Measurements from ENCODE around the gene RSPH3. TPM values are rescaled to one million over a fixed set of nuclear protein-coding genes. Genes with fewer than 3 reads are reported as not detected.

Gene RSPH3, protein sequence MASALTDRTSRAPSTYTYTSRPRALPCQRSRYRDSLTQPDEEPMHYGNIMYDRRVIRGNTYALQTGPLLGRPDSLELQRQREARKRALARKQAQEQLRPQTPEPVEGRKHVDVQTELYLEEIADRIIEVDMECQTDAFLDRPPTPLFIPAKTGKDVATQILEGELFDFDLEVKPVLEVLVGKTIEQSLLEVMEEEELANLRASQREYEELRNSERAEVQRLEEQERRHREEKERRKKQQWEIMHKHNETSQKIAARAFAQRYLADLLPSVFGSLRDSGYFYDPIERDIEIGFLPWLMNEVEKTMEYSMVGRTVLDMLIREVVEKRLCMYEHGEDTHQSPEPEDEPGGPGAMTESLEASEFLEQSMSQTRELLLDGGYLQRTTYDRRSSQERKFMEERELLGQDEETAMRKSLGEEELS
- 2.1 and 2.7 TPM in 2 replicates for total RNA-seq

DNA sequence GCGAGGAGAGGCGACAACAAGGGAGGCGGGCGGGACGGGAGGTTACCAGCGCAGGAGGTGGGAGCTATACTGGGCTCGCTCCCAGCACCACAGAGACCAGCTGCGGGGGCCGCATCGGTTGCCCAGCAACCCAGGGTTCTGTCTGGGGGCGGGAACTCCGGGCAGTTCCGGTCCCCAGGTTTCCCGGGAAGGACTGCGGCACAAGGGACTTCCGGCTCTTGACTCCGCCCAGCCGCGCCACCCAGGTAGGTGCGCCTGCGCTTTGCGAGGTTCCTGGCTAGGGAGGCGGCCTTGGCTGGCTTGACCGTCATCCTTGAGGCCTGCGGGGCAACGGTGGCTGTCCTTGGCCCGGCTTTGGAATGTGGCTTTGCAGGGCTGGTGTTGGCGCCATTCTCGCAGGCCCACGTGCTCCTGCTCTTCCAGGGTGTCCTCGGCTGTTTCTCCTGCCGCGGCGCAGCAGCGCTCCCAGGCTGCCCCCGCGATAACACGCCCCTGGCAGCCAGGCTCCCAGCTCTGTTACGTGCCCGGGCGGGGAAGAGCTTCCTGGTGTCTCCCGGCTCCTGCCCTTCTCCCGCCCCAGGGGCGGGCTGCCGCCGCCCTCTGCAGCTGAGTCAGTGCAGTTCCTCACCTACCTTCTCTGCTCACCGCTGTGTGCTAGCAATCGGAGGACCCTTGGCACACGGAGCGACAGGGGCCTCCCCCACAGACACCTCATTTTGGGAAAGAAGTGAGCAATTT lies at the start of gene RSPH3:
Gene RSPH3, minus strand, starts transcription at position 537 of the 738 bp plus-strand sequence. CDS start 652 bp downstream, outside the sequence.

DNA sequence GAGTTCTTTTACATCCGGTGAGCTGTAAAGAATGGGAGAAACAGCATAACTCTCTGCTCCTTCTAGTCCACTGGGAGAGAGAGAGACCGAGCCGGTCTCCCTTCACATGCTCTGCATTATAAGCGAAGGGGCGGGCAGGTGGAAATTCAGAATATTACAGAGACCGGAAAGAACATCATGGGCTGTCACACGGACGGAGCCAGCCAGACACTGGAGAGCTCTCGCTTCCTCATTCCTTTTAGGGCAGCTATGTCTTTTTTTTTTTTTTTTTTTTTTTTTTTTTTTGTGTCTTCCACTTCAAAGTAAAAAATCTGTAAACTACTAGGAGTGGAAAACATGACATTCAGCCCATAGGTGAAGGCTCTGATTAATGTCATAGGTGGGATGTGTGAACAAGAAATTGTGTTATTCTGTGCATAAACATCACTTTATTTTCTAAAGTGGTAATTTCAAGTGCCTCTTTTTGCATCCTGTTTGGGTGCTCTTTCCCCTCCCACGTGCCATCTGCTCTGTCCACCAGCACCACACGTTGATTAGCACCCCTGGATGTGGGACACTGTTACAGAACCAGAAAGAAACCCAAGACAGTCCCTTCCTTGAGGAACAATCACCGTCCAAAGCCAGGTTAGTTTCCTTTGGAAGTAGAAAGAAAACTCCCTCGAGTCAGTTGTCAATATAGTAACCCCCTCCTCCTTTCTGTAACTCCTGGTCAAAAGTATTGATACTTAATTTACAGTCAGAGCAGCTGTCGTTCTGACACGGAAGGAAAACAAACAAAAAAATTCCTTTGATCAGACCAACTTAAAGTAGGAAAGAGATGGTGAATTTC lies 45.1 kb upstream of the RSPH3 start, which contains the start of gene TAGAP:
Gene TAGAP, minus strand, starts transcription at position 93 of the 829 bp plus-strand sequence. CDS start 845 bp downstream, outside the sequence.

Other genes with a start within 250 kb of the RSPH3 start
- 76.7 and 77.4 TPM in 2 replicates for gene EZR, start 180.8 kb downstream of the RSPH3 start, total RNA-seq
- not detected in 2 replicates for gene TAGAP, start 44.8 kb upstream of the RSPH3 start, total RNA-seq
- gene FNDC1, start 169.2 kb upstream of the RSPH3 start, total RNA-seq = 0.15 and 0.17 TPM in 2 replicates

Measured in bronchus fibroblast of lung (primary cell).